Natural killer cell (primary cell): ENCODE measurements around the gene CYLD. TPM values are rescaled to one million over a fixed set of nuclear protein-coding genes. Genes with fewer than 3 reads are reported as not detected.

Source experiments
- ATAC-seq, 3 donors: fragments of 150-1000 bp in 2 of 3; fragments of 200-7000 bp in 1 of 3; cut with Tn5 transposase; 1 replicate in 1 of 3; 2 replicates in 2 of 3; pipeline ENCODE4 v1.10.0; 2021; ENCODE audit warnings: mild to moderate bottlenecking in 2 of 3, moderate library complexity in 2 of 3
- DNase-seq, 2 donors: peaks; one replicate each; pipeline versions ENCODE4 v3.0.0 to v3.0.0-alpha.2; 2013 to 2021; ENCODE audit warnings: mixed read lengths in 1 of 2
- H3K27ac ChIP-seq: one replicate; pipeline ENCODE4 v1.5.1; 2013; ENCODE audit warnings: mild to moderate bottlenecking, low read length
- H3K27me3 ChIP-seq: one replicate; pipeline ENCODE4 v1.6.1; 2013; ENCODE audit warnings: low read length; ENCODE audit not compliant: control insufficient read depth, insufficient read depth
- H3K36me3 ChIP-seq: one replicate; pipeline ENCODE4 v1.6.1; 2013; ENCODE audit warnings: low read length; ENCODE audit not compliant: control insufficient read depth, insufficient read depth
- H3K4me1 ChIP-seq: one replicate; pipeline ENCODE4 v1.6.1; 2013; ENCODE audit warnings: low read length; ENCODE audit not compliant: control insufficient read depth, insufficient read depth
- H3K4me3 ChIP-seq: one replicate; pipeline ENCODE4 v1.5.1; 2013; ENCODE audit warnings: low read length
- H3K9me3 ChIP-seq: one replicate; pipeline ENCODE4 v1.6.1; 2013; ENCODE audit warnings: low read length; ENCODE audit not compliant: control insufficient read depth, insufficient read depth
- H3K27ac Mint-ChIP-seq, 2 donors: one replicate each; pipeline ENCODE4 v1.8.0; 2022; ENCODE audit warnings: mild to moderate bottlenecking in 2 of 2, mixed read lengths in 2 of 2, moderate library complexity in 1 of 2
- H3K27me3 Mint-ChIP-seq, 2 donors: one replicate each; pipeline ENCODE4 v1.8.0; 2022; ENCODE audit warnings: low read depth in 2 of 2, mixed read lengths in 2 of 2
- H3K36me3 Mint-ChIP-seq: one replicate; pipeline ENCODE4 v1.8.0; 2022; ENCODE audit warnings: mixed read lengths
- H3K4me1 Mint-ChIP-seq, 2 donors: one replicate each; pipeline ENCODE4 v1.8.0; 2022; ENCODE audit warnings: mixed read lengths in 2 of 2
- H3K4me3 Mint-ChIP-seq: one replicate; pipeline ENCODE4 v1.8.0; 2022; ENCODE audit warnings: mild to moderate bottlenecking, moderate library complexity, mixed read lengths
- H3K9me3 Mint-ChIP-seq, 2 donors: one replicate each; pipeline ENCODE4 v1.8.0; 2022; ENCODE audit warnings: mixed read lengths in 2 of 2
- WGBS: methylation state at CpG from one replicate; pipeline ENCODE4 v1.1.7; 2013; ENCODE audit warnings: missing lambda C conversion rate; ENCODE audit not compliant: insufficient coverage; 5-methylcytosine and 5-hydroxymethylcytosine counted together
- intact Hi-C: fragments of 100-400 bp; cut with micrococcal nuclease; formaldehyde crosslinking; loops from one replicate; pipeline ENCODE4 v1.14.2; 2022
- total RNA-seq, 4 donors: library from RNA; stranded (reverse); fragments of 120-200 nt in 1 of 4; gene quantifications; one replicate each; pipeline versions ENCODE4 v1.2.3 to v1.2.4, GENCODE V29; 2013 to 2022
- TF ChIP-seq, protein P1 (sequence below): fragments of 200-600 bp; IDR thresholded peaks from one replicate; pipeline ENCODE4 v1.8.0; 2022; ENCODE audit warnings: antibody characterized with exemption

The CYLD gene
- total RNA-seq, 3 donors from 2014 or later (not counting 1 experiment from before 2014, with no cell fraction given): 227 to 246 (median 236) TPM

DNA sequence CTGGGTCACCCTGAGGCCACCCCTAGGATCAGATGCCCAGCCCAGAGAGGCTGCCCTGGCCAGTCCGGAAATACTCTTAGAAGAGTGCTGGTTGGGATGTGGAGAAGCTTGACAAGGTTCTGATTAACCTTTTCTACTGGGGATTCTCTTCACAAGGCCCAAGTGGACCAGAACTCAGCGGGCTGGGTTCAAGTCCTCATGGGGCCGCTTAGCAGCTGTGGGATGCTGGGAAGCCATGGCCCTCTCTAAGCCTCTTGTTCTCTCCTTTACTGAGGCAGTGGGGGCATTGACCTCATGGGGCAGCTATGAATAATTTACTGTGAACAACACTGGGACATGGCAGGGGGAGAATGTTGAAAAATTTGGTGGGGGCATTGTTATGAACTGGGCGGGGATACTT lies 92.8 kb downstream of the CYLD start:
- no peak overlapping the region for H3K27ac ChIP-seq
- Mint-ChIP-seq H3K9me3 (no peaks in the 10 kb centered on the region), H3K4me1 (no peaks in the 10 kb centered on the region), H3K4me3 (no peak overlapping the region), H3K27me3 (peaks cover 0 to 4% of the 10 kb centered on the region in 2 donors), H3K36me3 (no peaks in the 10 kb centered on the region), H3K27ac (no peak overlapping the region)
- ATAC-seq: no peak
- DNase-seq: no peak
- H3K4me3 ChIP-seq: no peak overlapping the region
- TF ChIP-seq, protein P1, sequence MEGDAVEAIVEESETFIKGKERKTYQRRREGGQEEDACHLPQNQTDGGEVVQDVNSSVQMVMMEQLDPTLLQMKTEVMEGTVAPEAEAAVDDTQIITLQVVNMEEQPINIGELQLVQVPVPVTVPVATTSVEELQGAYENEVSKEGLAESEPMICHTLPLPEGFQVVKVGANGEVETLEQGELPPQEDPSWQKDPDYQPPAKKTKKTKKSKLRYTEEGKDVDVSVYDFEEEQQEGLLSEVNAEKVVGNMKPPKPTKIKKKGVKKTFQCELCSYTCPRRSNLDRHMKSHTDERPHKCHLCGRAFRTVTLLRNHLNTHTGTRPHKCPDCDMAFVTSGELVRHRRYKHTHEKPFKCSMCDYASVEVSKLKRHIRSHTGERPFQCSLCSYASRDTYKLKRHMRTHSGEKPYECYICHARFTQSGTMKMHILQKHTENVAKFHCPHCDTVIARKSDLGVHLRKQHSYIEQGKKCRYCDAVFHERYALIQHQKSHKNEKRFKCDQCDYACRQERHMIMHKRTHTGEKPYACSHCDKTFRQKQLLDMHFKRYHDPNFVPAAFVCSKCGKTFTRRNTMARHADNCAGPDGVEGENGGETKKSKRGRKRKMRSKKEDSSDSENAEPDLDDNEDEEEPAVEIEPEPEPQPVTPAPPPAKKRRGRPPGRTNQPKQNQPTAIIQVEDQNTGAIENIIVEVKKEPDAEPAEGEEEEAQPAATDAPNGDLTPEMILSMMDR: no peak
- H3K36me3 ChIP-seq: no peaks in the 10 kb centered on the region
- WGBS: 95% methylated on average over 4 of the region's 4 CpGs
- H3K4me1 ChIP-seq: no peaks in the 10 kb centered on the region
- H3K9me3 ChIP-seq: no peaks in the 10 kb centered on the region
- H3K27me3 ChIP-seq: no peaks in the 10 kb centered on the region
- intact Hi-C loops: no loop called here

DNA sequence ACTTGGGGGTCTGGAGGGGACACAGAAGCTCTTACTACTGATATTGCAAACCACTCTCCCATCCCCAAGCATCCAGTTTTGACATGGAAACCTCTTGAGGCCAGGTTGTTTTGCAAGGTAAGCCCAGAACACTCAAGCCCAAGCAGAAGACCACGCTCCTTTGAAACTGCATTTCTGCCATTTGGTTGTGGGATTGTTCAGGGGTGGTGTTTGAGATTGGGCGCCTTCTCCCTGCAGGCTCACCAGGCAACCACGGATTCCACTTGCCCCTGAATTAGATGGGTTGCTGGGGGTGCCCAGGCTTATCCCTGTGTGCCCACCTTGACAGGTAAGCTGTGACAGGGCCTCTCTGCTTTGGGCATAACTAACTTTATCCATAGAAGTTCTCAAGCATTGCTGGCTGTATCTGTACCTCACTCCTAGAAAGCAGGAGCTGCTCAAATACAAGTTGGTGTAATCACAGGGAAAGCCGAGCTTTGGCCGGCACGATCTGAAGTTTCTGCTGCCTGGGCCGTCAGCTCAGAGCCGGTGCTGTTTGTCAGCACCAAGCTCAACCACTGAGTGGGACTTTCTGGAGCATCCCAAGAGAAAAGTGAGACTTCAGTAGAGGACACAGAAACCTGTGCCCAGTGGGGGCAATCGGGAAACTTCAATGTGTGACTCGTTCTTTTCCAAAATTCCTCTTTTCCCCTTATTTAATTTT lies 93.6 kb downstream of the CYLD start:
- Histone ChIP-seq H3K27ac (no peak overlapping the region), H3K36me3 (no peaks in the 10 kb centered on the region), H3K9me3 (no peaks in the 10 kb centered on the region), H3K4me1 (no peaks in the 10 kb centered on the region), H3K4me3 (no peak overlapping the region), H3K27me3 (no peaks in the 10 kb centered on the region)
- Mint-ChIP-seq H3K36me3 (no peaks in the 10 kb centered on the region), H3K4me3 (no peak overlapping the region), H3K9me3 (no peaks in the 10 kb centered on the region), H3K27ac (no peak overlapping the region), H3K27me3 (peaks cover 0 to 4% of the 10 kb centered on the region in 2 donors), H3K4me1 (no peaks in the 10 kb centered on the region)
- ATAC-seq (no peak), DNase-seq (no peak)
- intact Hi-C loops: no loop called here
- TF ChIP-seq, protein P1: no peak
- 90% methylated on average over 10 of the region's 10 CpGs for WGBS

DNA sequence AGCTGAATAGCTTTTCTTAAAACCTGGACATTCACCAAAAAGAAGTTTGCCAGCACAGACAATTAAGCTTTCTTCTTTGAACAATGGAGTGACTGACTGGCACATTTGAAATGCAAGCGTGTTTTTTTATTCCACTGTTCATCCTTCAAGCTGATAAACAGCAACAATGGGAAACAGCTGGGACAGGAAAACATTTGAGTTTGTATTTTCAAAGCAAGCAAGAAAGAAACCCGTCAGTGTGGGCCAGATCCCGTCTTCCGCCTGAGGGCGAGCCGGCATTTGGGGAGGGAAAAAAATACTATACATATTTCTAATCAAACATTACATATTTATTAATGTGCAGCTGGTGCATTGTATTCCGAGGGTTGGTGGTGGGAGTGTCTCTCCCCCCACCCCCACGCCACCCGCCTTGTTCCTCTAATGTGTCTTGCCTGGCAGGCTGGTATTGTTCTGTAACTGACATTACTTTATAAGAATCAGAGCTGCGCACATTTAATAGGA lies 94.3 kb downstream of the CYLD start:
- Histone ChIP-seq H3K27me3 (peaks cover 3% of the 10 kb centered on the region), H3K4me1 (peaks cover 6% of the 10 kb centered on the region), H3K9me3 (no peaks in the 10 kb centered on the region), H3K4me3 (no peak overlapping the region), H3K27ac (no peak overlapping the region), H3K36me3 (no peaks in the 10 kb centered on the region)
- intact Hi-C loops: no loop called here
- Mint-ChIP-seq H3K36me3 (no peaks in the 10 kb centered on the region), H3K4me3 (no peak overlapping the region), H3K4me1 (peaks cover 6% of the 10 kb centered on the region in 2 donors), H3K27ac (no peak overlapping the region), H3K9me3 (no peaks in the 10 kb centered on the region), H3K27me3 (peaks cover 0 to 4% of the 10 kb centered on the region in 2 donors)
- DNase-seq: no peak
- WGBS: 93% methylated on average over 5 of the region's 10 CpGs
- ATAC-seq: no peak
- TF ChIP-seq, protein P1: no peak

DNA sequence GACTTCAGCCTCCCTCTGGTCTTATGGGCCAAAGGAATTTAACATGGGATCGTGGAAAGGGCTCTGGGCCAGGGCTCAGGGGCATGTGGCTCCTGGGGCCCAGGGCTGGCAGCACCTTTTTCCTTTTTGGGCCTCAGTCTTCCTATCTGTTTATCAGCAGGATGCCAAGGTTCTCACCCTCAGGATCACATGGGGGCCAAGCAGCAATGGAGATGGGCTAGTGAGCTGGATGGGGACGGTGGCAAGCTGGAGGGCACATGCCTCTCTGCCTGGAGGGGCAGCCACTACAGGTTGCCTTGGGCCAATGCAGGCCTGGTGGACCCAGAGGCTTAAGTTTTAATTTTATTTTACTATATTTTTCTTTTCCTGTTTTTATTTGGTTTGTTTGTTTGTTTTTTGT lies 95.4 kb downstream of the CYLD start:
- Histone ChIP-seq H3K36me3 (no peaks in the 10 kb centered on the region), H3K4me1 (peaks cover 7% of the 10 kb centered on the region), H3K27me3 (peaks cover 3% of the 10 kb centered on the region), H3K9me3 (no peaks in the 10 kb centered on the region), H3K27ac (no peak overlapping the region), H3K4me3 (no peak overlapping the region)
- Mint-ChIP-seq H3K27ac (no peak overlapping the region), H3K9me3 (no peaks in the 10 kb centered on the region), H3K4me3 (no peak overlapping the region), H3K36me3 (no peaks in the 10 kb centered on the region), H3K27me3 (peaks cover 2 to 9% of the 10 kb centered on the region in 2 donors), H3K4me1 (peaks cover 14% of the 10 kb centered on the region in 2 donors)
- ATAC-seq (no peak), DNase-seq (no peak)
- WGBS: 95% methylated on average over 2 of the region's 2 CpGs
- intact Hi-C loops: no loop called here
- TF ChIP-seq, protein P1: no peak
